AG09309 (cell line): ENCODE data around the gene ANGEL2.
"Not testable (repeated sequence)": the region's sequence is repeated elsewhere in the genome, so short reads cannot be mapped to it uniquely, and the experiment has no call there.

Source experiments
- DNase-seq: peaks from one replicate; pipeline ENCODE4 v3.0.0-alpha.2; 2010; ENCODE audit warnings: low read depth
- H3K4me3 ChIP-seq: 2 replicates; pipeline ENCODE4 v1.5.1; 2011; ENCODE audit warnings: mild to moderate bottlenecking, low read depth, low read length, moderate library complexity; ENCODE audit not compliant: control insufficient read depth
- TF ChIP-seq, protein P1 (sequence below): IDR thresholded peaks from 2 replicates; pipeline ENCODE4 v1.5.1; 2011; ENCODE audit warnings: mild to moderate bottlenecking, low read depth, low read length, inconsistent platforms; ENCODE audit not compliant: insufficient read depth, control insufficient read depth; ENCODE audit errors: missing control alignments

The ANGEL2 gene

DNA sequence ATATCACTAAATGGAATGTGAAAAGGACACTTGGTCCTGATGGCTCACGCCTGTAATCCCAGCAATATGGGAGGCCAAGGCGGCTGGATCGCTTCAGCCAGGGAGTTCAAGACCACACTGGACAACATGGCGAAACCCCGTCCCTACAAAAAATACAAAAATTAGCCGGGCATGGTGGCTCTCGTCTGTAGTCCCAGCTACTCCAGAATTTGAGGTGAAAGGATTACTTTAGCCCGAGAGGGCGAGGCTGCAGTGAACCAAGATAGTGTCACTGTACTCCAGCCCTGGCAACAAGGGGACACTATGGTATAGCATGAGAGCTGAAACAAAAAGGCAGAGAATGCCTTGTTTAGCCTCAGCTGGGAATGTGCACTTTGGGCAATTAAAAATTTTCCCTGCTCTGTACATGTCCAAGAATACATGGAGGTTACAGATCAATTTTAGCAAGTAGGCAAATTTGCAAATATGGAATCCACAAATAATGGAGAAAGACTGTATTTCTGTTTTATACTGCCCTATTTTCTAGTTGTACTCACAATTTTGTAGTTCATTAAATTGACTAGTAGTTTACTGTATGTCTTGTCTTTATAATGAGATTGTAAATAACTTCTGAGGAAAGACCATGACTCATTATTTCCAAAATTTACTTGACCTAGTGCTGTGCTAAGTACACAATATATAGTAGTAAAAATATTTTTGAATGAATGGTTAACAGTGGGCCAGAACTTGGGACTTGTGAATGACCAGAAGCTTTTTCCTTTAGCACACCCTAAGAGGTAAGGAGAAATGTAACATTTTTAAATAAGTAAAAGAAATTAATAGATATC is 2.0 kb upstream of the ANGEL2 start:
- TF ChIP-seq, protein P1, sequence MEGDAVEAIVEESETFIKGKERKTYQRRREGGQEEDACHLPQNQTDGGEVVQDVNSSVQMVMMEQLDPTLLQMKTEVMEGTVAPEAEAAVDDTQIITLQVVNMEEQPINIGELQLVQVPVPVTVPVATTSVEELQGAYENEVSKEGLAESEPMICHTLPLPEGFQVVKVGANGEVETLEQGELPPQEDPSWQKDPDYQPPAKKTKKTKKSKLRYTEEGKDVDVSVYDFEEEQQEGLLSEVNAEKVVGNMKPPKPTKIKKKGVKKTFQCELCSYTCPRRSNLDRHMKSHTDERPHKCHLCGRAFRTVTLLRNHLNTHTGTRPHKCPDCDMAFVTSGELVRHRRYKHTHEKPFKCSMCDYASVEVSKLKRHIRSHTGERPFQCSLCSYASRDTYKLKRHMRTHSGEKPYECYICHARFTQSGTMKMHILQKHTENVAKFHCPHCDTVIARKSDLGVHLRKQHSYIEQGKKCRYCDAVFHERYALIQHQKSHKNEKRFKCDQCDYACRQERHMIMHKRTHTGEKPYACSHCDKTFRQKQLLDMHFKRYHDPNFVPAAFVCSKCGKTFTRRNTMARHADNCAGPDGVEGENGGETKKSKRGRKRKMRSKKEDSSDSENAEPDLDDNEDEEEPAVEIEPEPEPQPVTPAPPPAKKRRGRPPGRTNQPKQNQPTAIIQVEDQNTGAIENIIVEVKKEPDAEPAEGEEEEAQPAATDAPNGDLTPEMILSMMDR: no peak
- DNase-seq: no peak
- no peak overlapping the region for H3K4me3 ChIP-seq

DNA sequence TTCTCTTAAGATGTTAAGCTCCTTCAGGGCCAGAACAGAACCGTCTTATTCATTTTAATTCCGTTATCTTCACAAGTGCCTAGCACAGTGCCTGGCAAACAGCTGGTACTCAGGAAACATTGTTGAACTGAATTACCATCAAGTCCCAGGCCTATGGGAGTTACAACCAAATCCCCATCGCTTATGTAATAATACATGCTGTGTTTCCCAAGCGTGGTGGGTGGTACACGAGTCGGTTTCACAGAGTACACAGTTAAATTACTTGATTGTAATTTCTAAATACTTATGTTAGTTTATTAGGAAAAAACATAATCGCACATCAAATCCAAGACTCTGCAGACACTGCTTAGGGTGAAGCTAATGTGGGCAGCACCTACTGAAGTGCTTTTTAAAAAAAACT is 1.0 kb downstream of the ANGEL2 start:
- TF ChIP-seq, protein P1: no peak
- no peak for DNase-seq
- H3K4me3 ChIP-seq: peak overlapping the region; percentile 99

DNA sequence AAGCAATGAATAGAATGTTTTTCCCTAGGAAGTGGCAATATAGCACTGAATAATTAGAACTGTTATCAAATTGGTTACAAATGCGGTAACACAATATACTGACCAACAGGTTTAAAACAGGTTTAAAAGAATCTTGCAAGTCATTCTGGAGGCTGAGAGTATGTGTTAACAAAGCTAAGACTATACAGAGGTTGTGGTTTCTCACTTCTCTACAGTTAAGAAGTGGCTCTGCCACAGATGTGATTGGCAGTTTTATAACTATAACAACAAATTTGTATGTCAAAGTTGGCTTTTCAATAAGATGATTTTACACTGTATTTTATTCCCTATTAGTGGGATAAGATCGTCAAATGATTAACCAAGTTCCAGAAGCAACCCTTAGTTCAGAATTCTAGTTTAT is 7.1 kb downstream of the ANGEL2 start:
- TF ChIP-seq, protein P1: no peak
- H3K4me3 ChIP-seq: no peak overlapping the region
- DNase-seq: no peak

DNA sequence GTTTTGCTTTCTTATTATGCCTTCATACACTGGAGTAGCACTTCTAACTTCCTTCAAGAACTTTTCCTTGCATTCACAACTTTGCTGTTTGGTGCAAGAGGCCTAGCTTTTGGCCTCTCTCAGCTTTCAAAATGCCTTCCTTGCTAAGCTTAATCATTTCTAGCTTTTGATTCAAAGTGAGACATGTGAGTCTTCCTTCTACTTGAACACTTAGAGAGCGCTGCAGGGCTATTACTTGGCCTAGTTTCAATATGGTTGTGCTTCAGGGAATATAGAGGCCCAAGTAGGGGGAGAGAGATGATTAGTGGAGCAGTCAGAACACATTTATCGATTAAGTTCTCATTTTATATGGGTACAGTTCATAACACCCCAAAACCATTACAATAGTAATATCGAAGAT is 12.4 kb downstream of the ANGEL2 start:
- TF ChIP-seq, protein P1: no peak
- H3K4me3 ChIP-seq: no peak overlapping the region
- no peak for DNase-seq

DNA sequence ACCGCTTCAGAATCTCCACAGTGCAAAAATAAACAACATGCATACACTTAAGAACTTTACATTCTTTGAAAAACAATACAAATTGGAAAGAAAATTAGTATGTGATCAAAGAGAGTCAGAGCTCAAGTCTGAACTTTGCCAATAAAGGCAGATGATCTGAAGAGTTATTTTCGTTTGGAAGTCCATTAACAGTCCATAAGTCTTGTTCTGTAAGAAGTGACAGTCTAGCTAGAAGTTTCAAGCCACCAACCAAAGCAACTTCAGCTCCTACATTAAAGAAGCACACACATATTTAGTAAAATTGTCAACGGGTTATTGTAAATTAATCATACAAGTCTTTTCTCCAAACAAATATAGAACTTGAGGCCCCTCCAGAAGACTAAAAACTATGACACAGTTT is 20.7 kb downstream of the ANGEL2 start:
- TF ChIP-seq, protein P1: no peak
- H3K4me3 ChIP-seq: no peak overlapping the region
- DNase-seq: no peak

DNA sequence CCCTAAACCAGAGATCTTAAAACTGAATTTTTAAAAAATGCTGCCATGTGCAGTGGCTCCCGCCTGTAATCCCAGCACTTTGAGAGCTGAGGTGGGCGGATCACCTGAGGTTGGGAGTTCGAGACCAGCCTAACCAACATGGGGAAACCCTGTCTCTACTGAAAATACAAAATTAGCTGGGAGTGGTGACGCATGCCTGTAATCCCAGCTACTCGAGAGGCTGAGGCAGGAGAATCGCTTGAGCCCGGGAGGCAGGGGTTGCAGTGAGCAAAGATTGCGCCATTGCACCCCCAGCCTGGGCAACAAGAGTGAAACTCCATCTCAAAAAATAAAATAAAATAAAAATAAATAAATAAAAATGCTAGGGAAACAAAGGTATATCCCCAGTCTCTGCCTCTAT is 21.7 kb downstream of the ANGEL2 start:
- DNase-seq, H3K4me3 ChIP-seq: not testable (repeated sequence)

DNA sequence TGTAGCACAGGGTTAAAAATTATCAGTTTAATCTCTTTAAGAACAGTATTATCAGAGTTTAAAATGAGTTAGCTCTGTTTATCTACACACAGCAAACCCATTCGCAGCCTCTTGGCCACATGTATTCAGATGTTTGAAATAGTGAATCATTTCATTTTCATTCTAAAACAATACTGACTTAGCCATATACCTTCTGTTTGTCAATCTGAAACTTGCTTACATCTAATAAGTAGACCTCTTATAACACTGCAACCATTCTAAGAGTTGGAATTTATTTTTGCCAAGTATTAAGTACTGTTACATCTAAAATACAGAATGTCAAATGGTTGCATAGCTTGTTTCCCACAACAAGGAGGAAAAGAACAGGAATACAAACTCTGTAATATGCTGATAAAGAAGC is 25.4 kb downstream of the ANGEL2 start:
- H3K4me3 ChIP-seq: no peak overlapping the region
- no peak for DNase-seq
- TF ChIP-seq, protein P1: no peak
